Muscle layer of duodenum (tissue), 2 donors: ENCODE results near the gene EPS8L1.
"Not testable (repeated sequence)": the region's sequence is repeated elsewhere in the genome, so short reads cannot be mapped to it uniquely, and the experiment has no call there.

Source experiments
- H3K27ac ChIP-seq: one replicate; pipeline ENCODE4 v1.7.0; 2013; ENCODE audit warnings: mild to moderate bottlenecking, low read length
- H3K27me3 ChIP-seq: one replicate; pipeline ENCODE4 v1.7.0; 2013; ENCODE audit warnings: low read depth, mild to moderate bottlenecking, control low read depth, low read length
- H3K36me3 ChIP-seq, 2 donors: one replicate each; pipeline ENCODE4 v1.7.0; 2013; ENCODE audit warnings: low read length in 2 of 2, control low read depth in 1 of 2, mild to moderate bottlenecking in 1 of 2; ENCODE audit not compliant: insufficient read depth in 2 of 2, control insufficient read depth in 1 of 2
- H3K4me1 ChIP-seq, 2 donors: one replicate each; pipeline ENCODE4 v1.7.0; 2013; ENCODE audit warnings: low read length in 2 of 2, mild to moderate bottlenecking in 2 of 2, control low read depth in 1 of 2, moderate library complexity in 1 of 2; ENCODE audit not compliant: insufficient read depth in 2 of 2, control insufficient read depth in 1 of 2
- H3K4me3 ChIP-seq, 2 donors: one replicate each; pipeline ENCODE4 v1.7.0; 2013; ENCODE audit warnings: low read length in 2 of 2, low read depth in 1 of 2, mild to moderate bottlenecking in 1 of 2
- H3K9me3 ChIP-seq, 2 donors: one replicate each; pipeline ENCODE4 v1.7.0; 2013; ENCODE audit warnings: low read length in 2 of 2, control low read depth in 1 of 2, mild to moderate bottlenecking in 1 of 2; ENCODE audit not compliant: control insufficient read depth in 1 of 2
- donor health status: healthy.

Gene EPS8L1

DNA sequence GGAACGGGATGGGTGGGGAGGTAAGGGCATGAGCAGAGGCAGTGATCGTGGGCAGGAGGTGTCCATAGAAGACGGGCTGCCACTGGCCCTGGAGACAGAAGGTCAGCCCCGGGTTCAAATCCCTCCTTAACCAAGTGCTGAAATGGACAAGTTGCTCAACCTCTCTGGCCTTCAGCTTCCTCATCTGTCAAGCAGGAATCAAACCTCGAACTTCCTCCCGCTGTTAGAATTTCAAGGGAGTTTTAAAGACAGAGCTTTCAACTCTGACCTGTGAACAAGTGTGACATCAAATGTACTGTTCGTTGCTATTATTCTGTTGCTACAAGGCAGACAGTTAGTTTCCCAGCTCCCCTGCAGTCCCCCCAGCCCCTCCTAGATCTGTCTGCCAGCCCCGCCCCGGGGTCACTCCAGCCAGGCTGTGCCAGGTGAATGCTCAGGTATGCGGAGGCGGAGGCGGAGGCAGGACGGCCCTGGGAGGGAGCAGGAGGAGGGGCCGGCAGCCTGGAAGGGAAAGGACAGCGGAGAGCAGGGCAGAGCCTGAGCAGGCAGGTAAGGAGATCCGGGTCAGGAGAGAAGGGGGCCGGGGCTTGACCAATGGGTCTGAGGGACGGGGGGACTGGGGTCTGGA is at the start of gene EPS8L1:
Gene EPS8L1, plus strand, starts transcription at position 499 of the 628 bp plus-strand sequence. CDS start 576 bp downstream, outside the sequence.
- no peak within 1 kb of the TSS for H3K27ac ChIP-seq
- no peak within 1 kb of the TSS for H3K4me3 ChIP-seq
- peaks cover 0 to 8% of the 10 kb centered on the region in 2 donors for H3K9me3 ChIP-seq
- H3K4me1 ChIP-seq: peaks cover 2 to 7% of the 10 kb centered on the region in 2 donors
- H3K36me3 ChIP-seq: no peaks in the 10 kb centered on the region
- H3K27me3 ChIP-seq: peaks cover 13% of the 10 kb centered on the region

DNA sequence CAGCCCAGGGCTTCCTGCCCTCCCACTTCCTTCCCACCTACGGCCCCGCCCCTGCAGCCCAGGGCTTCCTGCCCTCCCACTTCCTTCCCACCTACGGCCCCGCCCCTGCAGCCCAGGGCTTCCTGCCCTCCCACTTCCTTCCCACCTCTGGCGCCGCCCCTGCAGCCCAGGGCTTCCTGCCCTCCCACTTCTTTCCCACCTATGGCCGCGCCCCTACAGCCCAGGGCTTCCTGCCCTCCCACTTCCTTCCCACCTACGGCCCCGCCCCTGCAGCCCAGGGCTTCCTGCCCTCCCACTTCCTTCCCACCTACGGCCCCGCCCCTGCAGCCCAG is 48.6 kb upstream of the EPS8L1 start:
- not testable (repeated sequence) for H3K27me3 ChIP-seq, H3K4me1 ChIP-seq, H3K36me3 ChIP-seq, H3K27ac ChIP-seq, H3K4me3 ChIP-seq, H3K9me3 ChIP-seq

DNA sequence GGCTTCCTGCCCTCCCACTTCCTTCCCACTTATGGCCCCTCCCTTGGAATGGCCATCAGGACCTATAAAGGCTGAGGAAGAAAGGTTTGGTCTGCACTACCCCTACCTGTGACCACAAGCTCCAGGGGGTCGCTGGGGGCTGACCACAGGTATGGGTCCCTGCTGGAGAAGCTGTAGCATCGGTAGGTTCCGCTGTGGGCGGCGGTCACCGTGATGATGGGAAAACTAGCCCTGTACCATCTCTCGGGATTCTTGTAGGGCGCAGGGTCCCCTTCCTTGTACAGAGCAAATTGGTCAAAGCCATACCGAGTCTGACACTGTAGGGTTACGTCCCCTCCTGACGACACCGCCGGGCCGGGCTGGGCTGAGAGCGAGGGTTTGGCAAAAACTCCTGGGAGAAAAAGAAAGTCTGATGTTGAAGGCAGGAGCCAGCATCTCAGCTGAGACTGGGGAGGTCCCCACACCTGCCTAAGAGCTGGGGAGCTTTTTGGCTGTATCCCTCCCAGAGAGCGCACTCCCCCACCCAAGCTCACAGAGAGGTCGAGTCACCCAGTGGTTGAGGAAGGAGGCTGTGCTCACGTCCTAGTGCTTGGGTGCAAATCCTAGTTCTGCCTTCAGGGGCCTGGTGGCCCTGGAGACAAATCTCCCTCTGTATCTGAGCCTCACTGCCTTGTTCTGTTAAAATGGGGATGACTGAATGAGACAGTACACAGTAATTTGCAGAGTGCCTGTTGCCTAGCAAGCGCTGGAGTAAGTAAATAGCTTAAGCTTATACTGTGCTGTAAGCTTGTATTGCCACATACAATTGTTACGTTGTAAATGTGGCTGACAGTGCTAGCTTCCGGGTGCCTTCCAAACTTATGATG is 48.0 kb upstream of the EPS8L1 start:
- no peaks in the 10 kb centered on the region for H3K27me3 ChIP-seq
- H3K9me3 ChIP-seq: no peaks in the 10 kb centered on the region
- H3K4me3 ChIP-seq: no peak overlapping the region
- no peaks in the 10 kb centered on the region for H3K4me1 ChIP-seq
- H3K36me3 ChIP-seq: no peaks in the 10 kb centered on the region
- no peak overlapping the region for H3K27ac ChIP-seq

DNA sequence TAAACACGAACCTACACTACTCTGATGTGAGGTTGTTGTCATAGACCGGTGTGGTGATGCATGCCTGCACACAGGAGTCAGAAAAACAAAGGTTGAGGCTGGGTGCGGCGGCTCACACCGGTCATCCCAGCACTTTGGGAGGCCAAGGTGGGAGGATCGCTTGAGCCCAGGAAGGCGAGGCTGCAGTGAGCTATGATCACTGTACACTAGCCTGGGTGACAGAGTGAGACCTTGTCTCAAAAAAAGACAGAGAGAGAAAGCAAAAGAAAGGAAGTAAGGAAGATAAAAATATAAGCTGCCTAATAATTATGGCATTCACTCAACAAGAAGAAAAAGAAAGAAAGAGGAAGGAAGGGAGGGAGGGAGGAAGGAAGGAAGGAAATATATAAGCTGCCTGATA is 46.9 kb upstream of the EPS8L1 start:
- Histone ChIP-seq H3K36me3 (no peaks in the 10 kb centered on the region), H3K27me3 (no peaks in the 10 kb centered on the region), H3K4me1 (no peaks in the 10 kb centered on the region), H3K27ac (no peak overlapping the region), H3K4me3 (no peak overlapping the region), H3K9me3 (no peaks in the 10 kb centered on the region)

DNA sequence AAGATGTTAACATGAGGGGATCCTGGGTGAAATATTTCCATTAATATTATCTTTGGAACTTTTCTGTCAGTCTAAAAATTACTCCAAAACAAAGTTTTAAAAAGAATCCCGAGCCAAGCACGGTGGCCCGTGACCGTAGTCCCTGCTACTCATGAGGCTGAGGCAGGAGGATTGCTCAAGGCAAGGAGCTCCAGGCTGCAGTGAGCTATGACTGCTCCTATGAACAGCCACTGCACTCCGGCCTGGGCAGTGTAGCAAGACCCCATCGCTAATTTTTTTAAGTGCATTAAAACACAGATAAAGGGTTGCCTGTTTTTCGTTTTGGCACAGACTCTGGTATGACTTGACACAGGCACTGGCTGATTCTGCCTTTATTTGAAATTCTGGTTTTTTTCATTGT is 44.5 kb upstream of the EPS8L1 start:
- no peaks in the 10 kb centered on the region for H3K27me3 ChIP-seq
- H3K4me1 ChIP-seq: no peaks in the 10 kb centered on the region
- no peaks in the 10 kb centered on the region for H3K9me3 ChIP-seq
- no peaks in the 10 kb centered on the region for H3K36me3 ChIP-seq
- H3K27ac ChIP-seq: no peak overlapping the region
- H3K4me3 ChIP-seq: no peak overlapping the region

DNA sequence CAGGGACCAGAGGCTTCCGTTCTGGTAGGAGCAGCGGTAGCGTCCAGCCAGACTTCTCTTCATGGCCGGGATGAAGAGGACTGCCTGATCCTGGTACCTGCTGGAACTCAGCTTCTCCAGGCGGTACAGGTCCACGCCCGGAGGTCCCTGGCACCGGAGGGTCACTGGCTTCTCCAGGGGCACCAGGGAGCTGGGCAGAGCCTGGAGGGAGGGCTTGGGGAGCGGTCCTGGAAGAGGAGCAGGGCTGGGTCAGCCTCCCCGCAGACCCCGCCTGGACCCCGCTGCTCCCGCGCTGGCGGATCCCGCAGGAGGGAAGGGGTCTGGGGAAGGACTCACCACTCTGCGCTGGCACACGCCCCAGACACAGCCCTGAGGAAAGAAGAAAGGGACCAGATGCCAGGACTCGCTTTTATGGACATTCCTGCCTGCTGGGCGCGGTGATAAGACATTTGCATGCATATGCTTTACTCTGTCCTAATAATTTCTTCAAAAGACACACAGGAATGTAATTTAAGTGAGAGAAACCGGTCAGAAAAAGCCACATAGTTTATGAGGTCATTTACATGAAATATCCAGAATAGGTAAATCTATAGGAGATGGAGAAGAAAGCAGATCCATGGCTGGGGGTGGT is 43.4 kb upstream of the EPS8L1 start:
- Histone ChIP-seq H3K4me1 (no peaks in the 10 kb centered on the region), H3K36me3 (no peaks in the 10 kb centered on the region), H3K9me3 (no peaks in the 10 kb centered on the region), H3K27me3 (no peaks in the 10 kb centered on the region), H3K27ac (no peak overlapping the region), H3K4me3 (no peak overlapping the region)

DNA sequence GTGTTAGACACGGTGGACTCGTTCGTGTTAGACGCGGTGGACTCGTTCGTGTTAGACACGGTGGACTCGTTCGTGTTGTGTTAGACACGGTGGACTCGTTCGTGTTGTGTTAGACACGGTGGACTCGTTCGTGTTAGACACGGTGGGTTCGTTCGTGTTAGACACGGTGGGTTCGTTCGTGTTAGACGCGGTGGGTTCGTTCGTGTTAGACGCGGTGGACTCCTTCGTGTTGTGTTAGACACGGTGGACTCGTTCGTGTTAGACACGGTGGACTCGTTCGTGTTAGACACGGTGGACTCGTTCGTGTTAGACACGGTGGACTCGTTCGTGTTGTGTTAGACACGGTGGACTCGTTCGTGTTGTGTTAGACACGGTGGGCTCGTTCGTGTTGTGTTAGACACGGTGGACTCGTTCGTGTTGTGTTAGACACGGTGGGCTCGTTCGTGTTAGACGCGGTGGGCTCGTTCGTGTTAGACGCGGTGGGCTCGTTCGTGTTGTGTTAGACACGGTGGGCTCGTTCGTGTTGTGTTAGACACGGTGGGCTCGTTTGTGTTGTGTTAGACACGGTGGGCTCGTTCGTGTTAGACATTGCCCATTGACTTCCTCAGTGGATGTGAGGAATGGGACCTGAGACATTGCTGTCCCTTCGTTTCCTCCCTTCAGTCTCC is 42.6 kb upstream of the EPS8L1 start:
- not testable (repeated sequence) for H3K4me3 ChIP-seq, H3K4me1 ChIP-seq, H3K36me3 ChIP-seq, H3K27ac ChIP-seq, H3K27me3 ChIP-seq, H3K9me3 ChIP-seq

DNA sequence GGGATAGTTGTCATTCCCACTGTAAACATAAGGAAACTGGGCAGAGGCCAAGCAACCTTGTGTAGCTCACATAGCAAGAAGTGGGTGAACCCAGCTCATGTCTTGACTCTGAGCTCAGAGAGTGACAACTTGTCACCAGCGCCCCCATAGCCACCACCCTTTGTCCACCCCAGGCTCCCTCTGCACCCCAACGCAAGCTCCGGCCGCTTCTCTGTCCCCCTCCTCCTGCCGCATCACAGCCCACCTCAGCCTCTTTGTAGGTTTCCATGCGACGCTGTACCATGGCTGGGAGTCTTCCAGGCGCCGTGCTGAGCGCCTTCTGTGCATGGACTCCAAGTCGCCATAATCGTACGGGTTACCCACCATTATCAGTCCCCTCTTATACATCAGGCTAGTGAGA is 40.9 kb upstream of the EPS8L1 start:
- no peak overlapping the region for H3K27ac ChIP-seq
- H3K4me3 ChIP-seq: no peak overlapping the region
- no peaks in the 10 kb centered on the region for H3K9me3 ChIP-seq
- no peaks in the 10 kb centered on the region for H3K4me1 ChIP-seq
- no peaks in the 10 kb centered on the region for H3K36me3 ChIP-seq
- H3K27me3 ChIP-seq: no peaks in the 10 kb centered on the region

DNA sequence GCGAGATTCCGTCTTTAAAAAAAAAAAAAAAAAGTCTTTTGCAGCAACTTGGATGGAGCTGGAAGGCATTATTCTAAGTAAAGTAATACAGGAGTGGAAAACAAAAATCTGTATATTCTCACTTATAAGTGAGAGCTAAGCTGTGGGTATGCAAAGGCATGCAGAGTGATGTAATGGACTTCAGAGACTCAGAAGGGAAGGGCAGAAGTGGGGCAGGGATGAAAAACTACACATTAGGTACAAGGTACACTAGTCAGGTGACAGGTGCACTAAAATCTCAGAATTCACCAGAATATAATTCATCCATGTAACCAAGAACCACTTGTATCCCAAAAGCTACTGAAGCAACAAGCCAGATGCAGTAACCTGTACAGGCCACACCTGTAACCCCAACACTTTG is 39.6 kb upstream of the EPS8L1 start:
- Histone ChIP-seq H3K4me3 (no peak overlapping the region), H3K27ac (no peak overlapping the region), H3K4me1 (no peaks in the 10 kb centered on the region), H3K9me3 (no peaks in the 10 kb centered on the region), H3K27me3 (no peaks in the 10 kb centered on the region), H3K36me3 (no peaks in the 10 kb centered on the region)

DNA sequence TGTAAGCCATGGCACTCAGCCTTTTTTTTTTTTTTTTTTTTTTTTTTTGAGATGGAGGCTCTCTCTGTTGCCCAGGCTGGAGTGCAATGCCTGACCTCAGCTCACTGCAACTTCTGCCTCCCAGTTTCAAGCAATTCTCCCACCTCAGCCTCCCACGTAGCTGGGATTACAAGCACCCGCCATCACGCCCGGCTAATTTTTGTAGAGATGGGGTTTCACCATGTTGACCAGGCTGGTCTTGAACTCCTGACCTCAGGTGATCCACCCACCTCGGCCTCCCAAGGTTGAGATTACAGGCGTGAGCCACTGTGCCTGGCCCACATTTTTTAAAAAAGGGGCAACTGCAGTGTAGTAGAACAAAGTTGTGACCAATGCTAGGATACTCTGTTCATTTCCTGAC is 38.1 kb upstream of the EPS8L1 start:
- H3K9me3 ChIP-seq, H3K27me3 ChIP-seq, H3K27ac ChIP-seq, H3K36me3 ChIP-seq, H3K4me1 ChIP-seq, H3K4me3 ChIP-seq: not testable (repeated sequence)

DNA sequence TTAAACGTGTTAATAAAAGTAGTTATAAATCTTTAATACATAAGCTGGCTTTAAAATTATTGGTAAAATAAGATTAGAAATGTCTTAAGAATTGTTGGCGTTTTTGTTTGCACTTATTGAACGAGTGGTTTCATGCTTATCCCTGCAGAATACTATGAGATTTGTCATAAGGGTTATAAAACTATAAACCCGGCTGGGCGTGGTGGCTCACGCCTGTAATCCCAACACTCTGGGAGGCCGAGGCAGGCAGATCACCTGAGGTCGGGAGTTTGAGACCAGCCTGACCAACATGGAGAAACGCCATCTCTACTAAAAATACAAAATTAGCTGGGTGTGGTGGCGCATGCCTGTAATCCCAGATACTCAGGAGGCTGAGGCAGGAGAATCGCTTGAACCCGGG is 35.0 kb upstream of the EPS8L1 start:
- H3K4me3 ChIP-seq, H3K27ac ChIP-seq: not testable (repeated sequence)
- peaks cover 6 to 32% of the 10 kb centered on the region in 2 donors for H3K36me3 ChIP-seq

More for the DNA sequence above, 35.0 kb upstream of the EPS8L1 start:
- not testable (repeated sequence) for H3K4me1 ChIP-seq, H3K9me3 ChIP-seq, H3K27me3 ChIP-seq
